K562 (cell line): ENCODE data around the gene AP1M1. TPM values are rescaled to one million over a fixed set of nuclear protein-coding genes. Genes with fewer than 3 reads are reported as not detected.
A peak's percentile ranks its signal among the peaks of the same experiment; 100 is the strongest.

Source experiments
- FOXP1 ChIP-seq: sonication (generic); formaldehyde crosslinking; IDR thresholded peaks from 2 replicates; pipeline ENCODE4 v1.8.0; 2022; ENCODE audit warnings: mild to moderate bottlenecking, missing genetic modification reagents
- GTF2B ChIP-seq: IDR thresholded peaks from 2 replicates; pipeline ENCODE4 v1.6.1; 2011; ENCODE audit not compliant: insufficient read length; ENCODE audit errors: extremely low read depth
- HDAC2 ChIP-seq: fragments of 450-650 bp; IDR thresholded peaks from 2 replicates; pipeline ENCODE4 v1.6.1; 2016; ENCODE audit warnings: mild to moderate bottlenecking
- MAX ChIP-seq: sonication (generic); formaldehyde crosslinking; IDR thresholded peaks from 2 replicates; pipeline ENCODE4 v1.9.0; 2022; ENCODE audit warnings: mild to moderate bottlenecking, missing genetic modification reagents
- MEIS2 ChIP-seq: fragments of 450-650 bp; IDR thresholded peaks from 2 replicates; pipeline ENCODE4 v1.6.1; 2014; ENCODE audit warnings: mild to moderate bottlenecking; ENCODE audit not compliant: partially characterized antibody
- MLLT1 ChIP-seq, 2 experiments: fragments of 450-650 bp; IDR thresholded peaks; 2 replicates each; pipeline ENCODE4 v1.6.1; 2016
- NR2C2 ChIP-seq, 2 experiments: fragments of 200-800 bp in 1 of 2; sonication (Bioruptor generic) in 1 of 2; sonication (generic) in 1 of 2; formaldehyde crosslinking in 1 of 2; IDR thresholded peaks; 2 replicates each; pipeline versions ENCODE4 v1.6.1 to v1.8.0; 2016 to 2022; ENCODE audit warnings: mild to moderate bottlenecking in 1 of 2, missing compliant biosample characterization in 1 of 2, missing genetic modification characterization in 1 of 2, missing genetic modification reagents in 1 of 2
- POLR2B ChIP-seq: fragments of 450-650 bp; IDR thresholded peaks from 2 replicates; pipeline ENCODE4 v1.6.1; 2018; ENCODE audit warnings: low read depth; ENCODE audit not compliant: partially characterized antibody
- SMAD4 ChIP-seq: fragments of 250-450 bp; sonication (Bioruptor Pico); conservative IDR thresholded peaks from 2 replicates; pipeline ENCODE4 v1.8.0; 2021; ENCODE audit warnings: inconsistent platforms, mild to moderate bottlenecking, moderate library complexity
- SP1 ChIP-seq: sonication (generic); formaldehyde crosslinking; IDR thresholded peaks from 2 replicates; pipeline ENCODE4 v1.8.1; 2022; ENCODE audit warnings: mild to moderate bottlenecking, missing genetic modification reagents
- ZNF165 ChIP-seq: fragments of 250-450 bp; sonication (Bioruptor Pico); IDR thresholded peaks from 2 replicates; pipeline ENCODE4 v1.4.0; 2020; ENCODE audit warnings: borderline replicate concordance
- ZNF239 ChIP-seq: fragments of 250-450 bp; sonication (Bioruptor Pico); IDR thresholded peaks from 2 replicates; pipeline ENCODE4 v1.4.0; 2020; ENCODE audit warnings: mild to moderate bottlenecking
- ZNF280B ChIP-seq: fragments of 250-450 bp; sonication (Bioruptor Pico); IDR thresholded peaks from 2 replicates; pipeline ENCODE4 v1.5.1; 2021; ENCODE audit warnings: mild to moderate bottlenecking
- ZNF398 ChIP-seq: fragments of 250-450 bp; sonication (Bioruptor Pico); IDR thresholded peaks from 2 replicates; pipeline ENCODE4 v1.8.0; 2021; ENCODE audit warnings: moderate library complexity, mild to moderate bottlenecking, inconsistent platforms
- ZNF609 ChIP-seq: sonication (generic); formaldehyde crosslinking; IDR thresholded peaks from 2 replicates; pipeline ENCODE4 v1.8.1; 2023; ENCODE audit warnings: missing genetic modification reagents, mild to moderate bottlenecking, borderline replicate concordance
- polyA plus RNA-seq, 8 experiments: library from polyadenylated mRNA; depleted of rRNA in 4 of 8; stranded (reverse) in 5 of 8; unstranded in 3 of 8; fragments of >200 nt; fragmentation: Nextera tagmentation in 2 of 8; fragmentation: Illumina TruSeq in 1 of 8; extraction: Ambion mirVana in 2 of 8; extraction: Trizol in 1 of 8; gene quantifications; 2 replicates each; pipeline versions ENCODE4 v1.2.1 to v1.2.3, GENCODE V29; 2011 to 2014; ENCODE audit warnings: inconsistent platforms in 1 of 8, missing spikeins in 1 of 8
- total RNA-seq, 7 experiments: library from RNA; depleted of rRNA in 6 of 7; stranded (reverse); fragments of >200 nt in 6 of 7; fragmentation: Illumina TruSeq in 2 of 7; extraction: Trizol in 2 of 7; gene quantifications; 2 replicates each; pipeline versions ENCODE4 v1.2.1 to v1.2.3, GENCODE V29; 2011 to 2021; ENCODE audit warnings: low replicate concordance in 1 of 7

AP1M1 gene
- total and polyA plus RNA-seq, 9 of the 15 experiments (the other 6 are each of a cell fraction or from before 2014, with no cell fraction given): 0.87 to 56.2 (median 29.1) TPM

- no peak for TF ChIP-seq ZNF609 (CRISPR knock-in tag)
- peak; percentile 75 for TF ChIP-seq SP1 (CRISPR knock-in tag)
- TF ChIP-seq POLR2B: peak; percentile 69
- no peak for TF ChIP-seq GTF2B
- 0 out of 2 replicates have a peak, but pooled peaks have one; percentile 10 for TF ChIP-seq NR2C2 (CRISPR knock-in tag; IDR thresholded peaks at IDR 0.05)
- peak; percentile 87 for TF ChIP-seq NR2C2 (tag; IDR thresholded peaks at IDR 0.05)
- TF ChIP-seq ZNF398 (CRISPR knock-in tag): no peak
- peak; percentile 94; the same call in 1 of the 2 replicates for TF ChIP-seq HDAC2
- peak; percentile 86 for TF ChIP-seq FOXP1 (CRISPR knock-in tag)
- TF ChIP-seq MLLT1 (IDR thresholded peaks at IDR 0.05): peak in 1 of 2 experiments; percentile 93; a peak in 2 of 4 replicates
- TF ChIP-seq ZNF165: no peak
- TF ChIP-seq SMAD4: peak; percentile 65; the same call in 1 of the 2 replicates
- TF ChIP-seq ZNF239 (CRISPR knock-in tag): no peak
- TF ChIP-seq MEIS2: peak; percentile 91
- peak; percentile 46; the same call in 1 of the 2 replicates for TF ChIP-seq MAX (CRISPR knock-in tag)
- no peak for TF ChIP-seq ZNF280B (CRISPR knock-in tag)
Observed at GRCh38 chr19:16197622-16198369, at the start of gene AP1M1 (continued).
